Neuron (in vitro differentiated cells): ENCODE data around the gene GAS1.

ENCODE experiments used
- H2AFZ ChIP-seq: one replicate; pipeline ENCODE4 v1.6.1; 2013; ENCODE audit warnings: low read depth, mild to moderate bottlenecking, inconsistent platforms, low read length, moderate library complexity
- H3K27me3 ChIP-seq: one replicate; pipeline ENCODE4 v1.6.1; 2013; ENCODE audit warnings: low read length; ENCODE audit not compliant: insufficient read depth
- H3K36me3 ChIP-seq: one replicate; pipeline ENCODE4 v1.6.1; 2013; ENCODE audit warnings: low read length; ENCODE audit not compliant: insufficient read depth
- H3K4me1 ChIP-seq: one replicate; pipeline ENCODE4 v1.6.1; 2013; ENCODE audit warnings: low read length; ENCODE audit not compliant: insufficient read depth
- H3K4me3 ChIP-seq: 2 replicates; pipeline ENCODE4 v1.5.1; 2013; ENCODE audit warnings: mild to moderate bottlenecking, low read length, moderate library complexity
- H3K9me3 ChIP-seq: one replicate; pipeline ENCODE4 v1.6.1; 2013; ENCODE audit warnings: low read length

GAS1 gene

GRCh38 chr9:86953181-86953580, 5.9 kb upstream of the GAS1 start:
- Histone ChIP-seq H3K27me3 (peaks cover 7% of the 10 kb centered on the region), H2AFZ (no peak overlapping the region)

GRCh38 chr9:86948074-86948929, 996 bp upstream of the GAS1 start:
- H3K4me3 ChIP-seq, result peak overlapping the region; percentile 56

More at GRCh38 chr9:86953181-86953580, 5.9 kb upstream of the GAS1 start:
- Histone ChIP-seq H3K9me3 (peaks cover 3% of the 10 kb centered on the region), H3K4me3 (no peak overlapping the region), H3K36me3 (no peaks in the 10 kb centered on the region), H3K4me1 (peaks cover 6% of the 10 kb centered on the region)

DNA sequence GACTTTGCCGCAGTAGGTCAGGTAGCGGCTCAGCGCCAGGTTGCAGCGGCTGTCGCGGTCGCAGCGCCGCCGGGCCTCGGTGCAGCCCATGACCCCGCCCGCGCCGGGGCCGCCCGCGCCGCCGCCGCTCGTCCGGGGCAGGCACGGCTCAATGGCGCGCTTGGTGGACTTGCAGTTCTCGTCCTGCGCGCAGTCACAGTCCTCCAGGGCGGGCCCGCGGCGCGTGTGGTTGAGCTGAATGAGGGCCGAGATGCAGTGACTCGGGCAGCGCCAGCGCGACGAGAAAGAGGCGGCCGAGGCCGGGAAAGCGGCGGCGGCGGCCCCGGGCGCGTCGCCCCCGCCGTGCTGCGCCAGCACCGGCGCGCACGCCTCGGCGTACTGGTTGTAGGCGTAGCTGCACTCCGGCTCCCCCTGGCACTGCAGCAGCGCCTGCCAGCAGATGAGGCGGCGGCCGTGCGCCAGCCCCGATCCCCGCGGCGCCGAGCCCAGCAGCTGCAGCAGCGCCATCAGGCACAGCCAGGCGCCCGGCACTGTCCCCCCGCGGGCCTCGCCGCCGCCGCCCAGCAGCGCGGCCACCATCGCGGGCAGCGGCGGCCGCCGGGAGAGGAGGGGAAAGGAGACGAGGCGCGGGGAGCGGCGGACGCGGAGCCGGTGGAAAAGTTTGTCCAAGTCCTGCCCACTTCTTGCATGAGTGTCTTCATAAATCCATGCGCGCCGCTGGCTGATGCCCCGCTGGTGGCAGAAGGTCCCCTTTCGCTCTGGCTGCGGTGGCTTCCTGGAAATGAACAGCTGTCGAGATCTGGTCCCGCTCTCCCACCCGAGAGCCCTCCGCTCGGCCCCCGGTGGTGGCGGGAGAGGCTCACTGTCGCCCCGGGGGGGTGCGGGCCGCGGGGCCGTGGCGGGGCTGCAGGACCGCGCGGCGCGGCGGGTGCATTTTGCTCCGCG, 833 bp downstream of the GAS1 start:
- Histone ChIP-seq H3K4me3 (peak overlapping the region; percentile 56), H2AFZ (peak overlapping the region; percentile 72), H3K36me3 (no peaks in the 10 kb centered on the region), H3K9me3 (no peaks in the 10 kb centered on the region), H3K27me3 (peaks cover 4% of the 10 kb centered on the region), H3K4me1 (peaks cover 37% of the 10 kb centered on the region)

More at GRCh38 chr9:86948074-86948929, 996 bp upstream of the GAS1 start:
- Histone ChIP-seq H3K9me3 (no peaks in the 10 kb centered on the region), H3K4me1 (peaks cover 21% of the 10 kb centered on the region), H3K36me3 (no peaks in the 10 kb centered on the region), H2AFZ (peak overlapping the region; percentile 84), H3K27me3 (peaks cover 4% of the 10 kb centered on the region)

GRCh38 chr9:86945728-86946200, 1.5 kb downstream of the GAS1 start:
- no peaks in the 10 kb centered on the region for H3K9me3 ChIP-seq
- H2AFZ ChIP-seq, result peak overlapping the region; percentile 72
- peak overlapping the region; percentile 56 for H3K4me3 ChIP-seq
- H3K36me3 ChIP-seq, result no peaks in the 10 kb centered on the region
- peaks cover 44% of the 10 kb centered on the region for H3K4me1 ChIP-seq
- H3K27me3 ChIP-seq, result peaks cover 4% of the 10 kb centered on the region

GRCh38 chr9:86944796-86945727, 2.2 kb downstream of the GAS1 start:
- peaks cover 4% of the 10 kb centered on the region for H3K27me3 ChIP-seq
- H3K36me3 ChIP-seq, result no peaks in the 10 kb centered on the region
- H3K9me3 ChIP-seq, result no peaks in the 10 kb centered on the region
- peak overlapping the region; percentile 72 for H2AFZ ChIP-seq
- H3K4me1 ChIP-seq, result peaks cover 50% of the 10 kb centered on the region
- H3K4me3 ChIP-seq, result peak overlapping the region; percentile 56

DNA sequence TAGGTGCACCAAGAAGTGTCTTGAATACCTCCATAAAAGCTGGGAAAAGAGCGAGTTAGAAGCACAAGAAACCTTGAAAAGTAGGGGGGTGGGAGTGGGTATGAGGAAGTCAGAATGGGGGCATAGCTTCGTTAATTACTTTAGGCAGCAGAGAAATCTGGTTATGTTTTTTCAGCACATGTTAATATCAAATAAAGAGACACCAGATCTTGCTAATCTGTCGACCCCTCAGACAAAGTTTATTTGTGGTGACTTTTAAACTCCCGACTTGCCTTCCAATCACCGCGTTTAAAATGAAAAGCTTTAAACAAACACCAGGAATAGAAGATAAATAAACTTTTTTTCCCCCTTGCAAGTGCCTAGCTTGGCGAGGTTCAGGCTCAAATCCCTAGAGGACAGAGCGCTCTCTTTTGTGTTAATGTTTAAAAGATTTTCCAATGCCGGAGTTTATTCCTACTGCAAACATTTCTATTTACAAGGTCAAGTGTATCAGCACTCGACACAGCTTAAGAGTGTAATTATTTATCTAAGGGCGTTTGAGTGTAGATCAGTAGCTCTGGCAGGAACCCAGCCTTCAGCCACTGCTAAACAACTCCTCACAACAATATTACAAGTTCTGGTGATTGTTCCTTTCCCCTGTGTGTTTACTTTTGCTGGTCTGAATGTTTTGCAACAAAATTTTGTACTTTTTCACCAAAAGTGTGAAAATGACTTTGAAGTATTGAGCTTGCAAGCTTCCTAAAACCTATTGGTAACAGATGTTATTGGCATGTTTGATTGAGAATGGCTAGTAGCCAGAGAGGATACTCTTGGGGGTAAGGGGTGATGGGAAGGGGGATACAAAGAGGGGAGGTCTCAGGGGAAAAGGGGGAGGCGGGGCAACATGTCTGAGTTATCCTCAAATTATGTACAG, 3.8 kb downstream of the GAS1 start:
- Histone ChIP-seq H3K9me3 (no peaks in the 10 kb centered on the region), H2AFZ (no peak overlapping the region), H3K4me3 (no peak overlapping the region), H3K36me3 (no peaks in the 10 kb centered on the region), H3K27me3 (no peaks in the 10 kb centered on the region), H3K4me1 (peaks cover 47% of the 10 kb centered on the region)

DNA sequence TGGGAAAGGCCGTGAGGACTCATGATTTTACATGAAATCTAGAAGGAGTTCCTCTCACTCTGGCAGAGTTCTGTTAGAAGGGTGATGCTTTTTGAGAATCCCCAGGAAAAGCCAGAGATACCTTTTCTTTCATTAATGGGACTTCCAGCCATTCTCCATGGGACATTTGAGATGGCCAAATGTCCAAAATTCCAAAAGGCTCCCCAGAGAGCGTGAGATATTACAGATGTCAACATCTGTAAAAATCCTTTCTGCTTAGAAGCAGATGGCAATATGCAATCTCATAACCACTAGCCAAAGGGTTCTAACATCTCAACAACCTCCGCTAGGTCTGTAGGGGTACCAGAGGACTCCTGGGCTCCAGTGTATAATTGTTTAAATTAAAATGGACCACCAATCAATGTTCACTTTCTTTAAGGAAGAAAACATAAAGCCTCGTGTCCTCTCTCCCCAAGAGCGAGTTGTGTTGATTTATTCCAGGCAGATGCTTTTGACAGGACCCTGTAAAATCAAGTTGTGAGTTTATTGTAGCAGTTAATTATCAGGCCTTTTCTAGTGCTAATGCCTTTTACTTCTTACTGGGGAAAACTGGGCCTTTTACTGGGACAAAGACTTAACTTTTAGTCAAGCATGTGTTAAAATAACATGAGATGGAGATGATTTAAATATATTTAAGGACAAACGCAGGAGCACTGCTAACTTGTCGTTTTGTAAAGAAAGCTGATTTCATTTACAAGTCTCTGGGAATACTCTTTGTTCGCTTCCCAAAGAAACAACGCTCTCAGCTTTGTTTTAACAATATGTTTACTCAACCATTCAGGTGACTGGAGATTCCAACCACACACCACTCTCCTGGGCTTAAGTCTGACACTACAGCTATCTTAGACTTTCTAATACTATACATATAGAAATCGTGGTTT, 4.8 kb downstream of the GAS1 start:
- no peak overlapping the region for H2AFZ ChIP-seq
- H3K36me3 ChIP-seq, result no peaks in the 10 kb centered on the region
- H3K4me1 ChIP-seq, result peaks cover 47% of the 10 kb centered on the region
- no peak overlapping the region for H3K4me3 ChIP-seq
- H3K27me3 ChIP-seq, result no peaks in the 10 kb centered on the region
- H3K9me3 ChIP-seq, result no peaks in the 10 kb centered on the region

DNA sequence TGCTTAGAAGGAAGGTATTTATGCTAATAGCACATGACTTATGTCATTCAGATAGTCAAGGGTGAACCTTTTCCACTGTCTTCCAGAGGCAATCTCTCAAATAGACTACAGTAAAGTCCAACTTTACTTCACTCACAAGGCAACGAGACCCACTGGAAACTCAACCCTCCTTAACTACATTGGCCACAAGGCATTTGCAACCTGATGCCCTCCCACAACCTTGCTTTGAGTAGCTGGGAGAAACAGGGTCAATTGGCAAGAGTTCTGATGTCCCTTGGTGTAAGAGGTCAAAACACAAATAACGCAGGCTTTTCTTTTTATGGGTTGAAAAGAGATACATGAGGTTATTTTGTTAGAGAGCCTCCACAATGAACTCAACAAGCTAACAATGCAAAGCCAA, 6.1 kb downstream of the GAS1 start:
- Histone ChIP-seq H3K9me3 (no peaks in the 10 kb centered on the region), H2AFZ (no peak overlapping the region), H3K4me3 (no peak overlapping the region), H3K4me1 (peaks cover 47% of the 10 kb centered on the region), H3K36me3 (no peaks in the 10 kb centered on the region), H3K27me3 (no peaks in the 10 kb centered on the region)

DNA sequence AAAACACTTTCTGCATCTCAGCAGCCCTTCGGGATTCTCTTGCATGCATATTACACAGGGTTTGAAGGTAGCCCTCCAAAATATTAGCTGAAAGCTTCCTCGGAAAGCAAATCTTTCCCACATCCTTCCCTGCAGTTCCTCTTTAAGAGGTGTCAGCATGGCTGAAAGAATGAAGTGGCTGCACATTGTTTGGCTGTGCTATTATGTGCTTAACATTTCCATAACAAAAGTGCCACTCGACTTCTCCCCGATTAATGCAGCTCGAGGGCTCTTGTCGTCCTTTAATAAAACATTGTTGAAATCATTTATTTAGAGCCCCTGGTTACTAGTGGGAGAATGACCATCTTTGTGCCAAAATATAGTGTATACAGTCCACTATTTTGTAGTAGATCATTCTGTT, 6.5 kb downstream of the GAS1 start:
- Histone ChIP-seq H3K9me3 (no peaks in the 10 kb centered on the region), H2AFZ (no peak overlapping the region), H3K36me3 (no peaks in the 10 kb centered on the region), H3K4me3 (no peak overlapping the region), H3K4me1 (peaks cover 47% of the 10 kb centered on the region), H3K27me3 (no peaks in the 10 kb centered on the region)

- Histone ChIP-seq H3K27me3 (no peaks in the 10 kb centered on the region), H3K4me1 (peaks cover 42% of the 10 kb centered on the region), H3K4me3 (no peak overlapping the region), H3K9me3 (no peaks in the 10 kb centered on the region), H3K36me3 (no peaks in the 10 kb centered on the region), H2AFZ (no peak overlapping the region)
Observed at GRCh38 chr9:86939891-86940290, 7.4 kb downstream of the GAS1 start.

- Histone ChIP-seq H3K9me3 (no peaks in the 10 kb centered on the region), H3K4me3 (no peak overlapping the region), H2AFZ (no peak overlapping the region), H3K36me3 (no peaks in the 10 kb centered on the region), H3K4me1 (peaks cover 41% of the 10 kb centered on the region), H3K27me3 (no peaks in the 10 kb centered on the region)
Observed at GRCh38 chr9:86939321-86939720, 8.0 kb downstream of the GAS1 start.
